Measurements from ENCODE around the gene BTBD9. TPM values are rescaled to one million over a fixed set of nuclear protein-coding genes. Genes with fewer than 3 reads are reported as not detected.

The BTBD9 gene
- total and polyA plus RNA-seq, 2 experiments from 2014 or later: 10.0 to 13.7 TPM

DNA sequence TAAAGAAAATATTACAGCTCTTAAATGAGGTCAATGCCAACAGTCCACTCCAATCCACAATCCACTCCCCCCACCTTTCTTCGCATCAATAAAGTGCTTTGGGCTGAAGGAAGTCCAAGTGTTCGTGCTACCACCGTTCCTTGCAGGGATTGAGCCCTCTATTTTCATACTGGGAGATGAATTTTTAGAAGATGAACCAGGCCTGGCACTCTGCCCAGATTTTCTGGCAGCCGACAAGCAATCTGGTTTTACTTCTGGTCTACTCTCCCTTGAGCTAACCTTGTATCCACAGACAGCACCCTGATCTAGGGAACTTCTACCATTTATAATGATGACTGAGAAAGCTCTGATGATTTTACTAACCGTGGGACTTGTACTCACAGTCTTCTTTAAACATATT, 72.3 kb downstream of the BTBD9 start:
- H3K27ac ChIP-seq: peak overlapping the region; percentile 40
- H3K36me3 ChIP-seq (ENCODE audit: low read depth): no peaks in the 10 kb centered on the region
- H3K9me2 ChIP-seq (ENCODE audit: insufficient read depth): no peaks in the 10 kb centered on the region
- H3K4me1 ChIP-seq (ENCODE audit: insufficient read depth): peaks cover 22% of the 10 kb centered on the region
- 3% methylated on average over 5 of the region's 5 CpGs for WGBS, 2 experiments (ENCODE audit: low coverage in 1 of 2, low lambda C conversion rate in 2 of 2, missing lambda C conversion rate in 2 of 2)
- 0 out of 2 replicates have a peak overlapping the region, but pooled peaks have one; percentile 0 for H3K4me3 ChIP-seq
- no peak overlapping the region for H2AFZ ChIP-seq
- in situ Hi-C loops (cut with MboI): no loop called here
- no peaks in the 10 kb centered on the region for H3K9me3 ChIP-seq (ENCODE audit: low read depth)
- H3F3A ChIP-seq (ENCODE audit: insufficient read depth): peaks cover 22% of the 10 kb centered on the region
- peak overlapping the region; percentile 45 for H3K4me2 ChIP-seq (ENCODE audit: unreplicated experiment)
- no peak overlapping the region for H3K9ac ChIP-seq
- H3K27me3 ChIP-seq (replicated peaks; ENCODE audit: insufficient read depth): no peaks in the 10 kb centered on the region
- H4K20me1 ChIP-seq (ENCODE audit: insufficient read depth): no peaks in the 10 kb centered on the region
- no peak for TF ChIP-seq EZH2phosphoT487 (IDR thresholded peaks at IDR 0.05; ENCODE audit: insufficient read depth, low read depth)
- H3K79me2 ChIP-seq (ENCODE audit: insufficient read depth): no peaks in the 10 kb centered on the region
- DNase-seq: peak; percentile 87

DNA sequence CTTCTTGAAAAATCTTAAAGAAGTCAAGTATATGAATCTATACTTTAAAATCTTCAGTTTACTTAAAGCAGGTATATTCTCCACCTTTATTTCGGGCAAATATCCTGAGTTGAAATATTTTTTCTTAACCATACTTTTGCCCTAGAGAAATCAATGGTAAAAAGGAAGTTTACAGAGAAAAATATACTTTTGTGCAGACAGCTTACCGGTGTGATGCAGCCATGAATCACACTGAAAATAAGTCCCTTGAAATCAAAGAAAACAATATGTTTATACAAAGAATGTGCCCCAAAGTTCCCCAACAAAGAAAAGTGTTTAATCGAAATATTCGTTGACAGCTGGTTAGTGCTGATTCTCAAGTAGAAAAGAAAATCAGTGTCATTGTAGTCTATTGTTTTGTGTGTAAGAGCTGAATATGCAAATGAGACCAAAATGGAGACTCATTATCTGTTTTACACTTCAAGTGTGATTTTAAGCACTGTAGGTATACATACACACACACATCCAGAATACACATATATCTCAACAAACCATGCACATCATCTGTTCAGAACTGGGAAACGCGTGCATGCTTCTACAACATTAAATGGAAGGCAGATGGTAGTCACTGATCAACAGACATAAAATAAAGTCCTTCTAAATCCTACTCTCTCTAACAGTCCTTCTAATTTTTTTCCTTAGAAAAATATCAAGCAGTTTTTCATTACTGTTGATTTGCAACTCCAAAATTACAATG, 73.3 kb downstream of the BTBD9 start:
- Histone ChIP-seq H4K20me1 (ENCODE audit: insufficient read depth) (no peaks in the 10 kb centered on the region), H3K9me2 (ENCODE audit: insufficient read depth) (no peaks in the 10 kb centered on the region), H3K4me3 (no peak overlapping the region), H3K9ac (no peak overlapping the region), H2AFZ (no peak overlapping the region), H3K4me1 (ENCODE audit: insufficient read depth) (peaks cover 22% of the 10 kb centered on the region), H3K27ac (no peak overlapping the region), H3F3A (ENCODE audit: insufficient read depth) (peaks cover 22% of the 10 kb centered on the region), H3K27me3 (replicated peaks; ENCODE audit: insufficient read depth) (no peaks in the 10 kb centered on the region), H3K36me3 (ENCODE audit: low read depth) (no peaks in the 10 kb centered on the region), H3K4me2 (ENCODE audit: unreplicated experiment) (peak overlapping the region; percentile 45), H3K79me2 (ENCODE audit: insufficient read depth) (no peaks in the 10 kb centered on the region), H3K9me3 (ENCODE audit: low read depth) (no peaks in the 10 kb centered on the region)
- in situ Hi-C loops (cut with MboI): no loop called here
- peak; percentile 14 for DNase-seq
- 64 to 67% methylated on average over 6 of the region's 6 CpGs for WGBS, 2 experiments (ENCODE audit: low coverage in 1 of 2, low lambda C conversion rate in 2 of 2, missing lambda C conversion rate in 2 of 2)
- no peak for TF ChIP-seq EZH2 (IDR thresholded peaks at IDR 0.05; ENCODE audit: insufficient read depth, poor library complexity, severe bottlenecking)

DNA sequence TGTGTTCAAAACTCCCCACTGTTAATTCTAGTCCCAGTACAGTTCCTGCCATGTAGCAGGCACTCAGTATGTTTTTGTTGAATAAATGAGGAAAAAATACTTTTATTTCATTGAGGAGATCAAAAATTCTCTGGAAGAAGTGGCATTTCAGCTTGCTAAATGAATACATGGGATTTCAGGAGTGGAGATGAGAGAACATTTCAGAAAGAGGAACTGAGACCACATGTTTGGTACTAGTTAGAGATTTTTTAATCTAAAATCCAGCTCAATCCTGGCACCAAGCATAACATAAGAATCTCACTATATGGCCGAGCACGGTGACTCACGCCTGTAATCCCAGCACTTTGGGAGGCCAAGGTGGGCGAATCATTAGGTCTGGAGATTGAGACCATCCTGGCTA, 75.4 kb downstream of the BTBD9 start:
- no peak for TF ChIP-seq EZH2 (IDR thresholded peaks at IDR 0.05; ENCODE audit: insufficient read depth, poor library complexity, severe bottlenecking)
- 70 to 73% methylated on average over 4 of the region's 4 CpGs for WGBS, 2 experiments (ENCODE audit: low coverage in 1 of 2, low lambda C conversion rate in 2 of 2, missing lambda C conversion rate in 2 of 2)

DNA sequence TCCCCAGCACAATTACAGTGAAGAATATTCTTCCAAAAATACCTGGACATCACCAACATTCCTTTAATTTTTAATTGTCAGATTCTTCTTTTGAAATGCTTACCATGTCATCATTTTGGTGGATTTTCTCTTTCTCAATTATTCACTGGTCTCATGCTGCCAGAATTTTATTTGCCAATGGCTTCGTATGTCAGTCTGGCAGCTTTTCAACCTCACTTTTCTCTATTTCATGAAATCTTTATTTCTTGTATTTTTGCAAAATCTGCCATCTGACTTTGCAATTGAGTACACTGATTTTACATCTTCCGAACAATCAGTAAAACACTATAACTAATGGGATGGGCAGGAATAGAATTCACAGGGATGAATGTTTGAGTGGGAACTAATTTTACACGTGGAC, 84.1 kb downstream of the BTBD9 start:
- no peaks in the 10 kb centered on the region for H3K36me3 ChIP-seq (ENCODE audit: low read depth)
- peak overlapping the region; percentile 48; the same call in 1 of the 2 replicates for H3K27ac ChIP-seq
- no peak overlapping the region for H3K4me3 ChIP-seq
- H3K9ac ChIP-seq: no peak overlapping the region
- no peak overlapping the region for H3K4me2 ChIP-seq (ENCODE audit: unreplicated experiment)
- H3K27me3 ChIP-seq (replicated peaks; ENCODE audit: insufficient read depth): no peaks in the 10 kb centered on the region
- WGBS, 2 experiments (ENCODE audit: low coverage in 1 of 2, low lambda C conversion rate in 2 of 2, missing lambda C conversion rate in 2 of 2): 77 to 79% methylated on average over 3 of the region's 3 CpGs
- 0 out of 2 replicates have a peak, but pooled peaks cover 4% of the 10 kb centered on the region for H3K9me2 ChIP-seq (ENCODE audit: insufficient read depth)
- peaks cover 13% of the 10 kb centered on the region for H3K4me1 ChIP-seq (ENCODE audit: insufficient read depth)
- no peaks in the 10 kb centered on the region for H3K9me3 ChIP-seq (ENCODE audit: low read depth)
- no peaks in the 10 kb centered on the region for H4K20me1 ChIP-seq (ENCODE audit: insufficient read depth)
- no peak for DNase-seq
- H2AFZ ChIP-seq: no peak overlapping the region
- in situ Hi-C loops (cut with MboI): no loop called here
- H3K79me2 ChIP-seq (ENCODE audit: insufficient read depth): no peaks in the 10 kb centered on the region
- no peak for TF ChIP-seq EZH2phosphoT487 (IDR thresholded peaks at IDR 0.05; ENCODE audit: insufficient read depth, low read depth)
- TF ChIP-seq EZH2 (IDR thresholded peaks at IDR 0.05; ENCODE audit: insufficient read depth, poor library complexity, severe bottlenecking): no peak
- peaks cover 20% of the 10 kb centered on the region for H3F3A ChIP-seq (ENCODE audit: insufficient read depth)

More for the DNA sequence above, 75.4 kb downstream of the BTBD9 start:
- H3K9me3 ChIP-seq (ENCODE audit: low read depth): no peaks in the 10 kb centered on the region
- H3K4me3 ChIP-seq: no peak overlapping the region
- no peak overlapping the region for H3K9ac ChIP-seq
- no peaks in the 10 kb centered on the region for H3K27me3 ChIP-seq (replicated peaks; ENCODE audit: insufficient read depth)
- H3K9me2 ChIP-seq (ENCODE audit: insufficient read depth): no peaks in the 10 kb centered on the region
- in situ Hi-C loops (cut with MboI): no loop called here
- no peak overlapping the region for H3K27ac ChIP-seq
- peaks cover 22% of the 10 kb centered on the region for H3K4me1 ChIP-seq (ENCODE audit: insufficient read depth)
- DNase-seq: no peak
- H3F3A ChIP-seq (ENCODE audit: insufficient read depth): peaks cover 22% of the 10 kb centered on the region
- H3K79me2 ChIP-seq (ENCODE audit: insufficient read depth): no peaks in the 10 kb centered on the region
- H4K20me1 ChIP-seq (ENCODE audit: insufficient read depth): no peaks in the 10 kb centered on the region
- H3K36me3 ChIP-seq (ENCODE audit: low read depth): no peaks in the 10 kb centered on the region
- H3K4me2 ChIP-seq (ENCODE audit: unreplicated experiment): no peak overlapping the region
- H2AFZ ChIP-seq: no peak overlapping the region

Data from GM23248 (cell line).